OCI-LY1 (cell line): Measurements from ENCODE around the gene MT3.

Source experiments
- H2AFZ ChIP-seq: fragments of 200-600 bp; sonication (generic), shearing (Covaris generic); 2 replicates; pipeline ENCODE4 v1.6.0; 2014; ENCODE audit warnings: antibody characterized with exemption, mild to moderate bottlenecking, low read length
- H3F3A ChIP-seq: fragments of 200-600 bp; sonication (generic), shearing (Covaris generic); 2 replicates; pipeline ENCODE4 v1.6.0; 2014; ENCODE audit warnings: mild to moderate bottlenecking, antibody characterized with exemption, low read length, moderate library complexity; ENCODE audit not compliant: insufficient read depth
- H3K27ac ChIP-seq: fragments of 200-600 bp; sonication (generic); 2 replicates; pipeline ENCODE4 v1.5.1; 2014; ENCODE audit warnings: low read length, mixed run types, mild to moderate bottlenecking, low read depth; ENCODE audit not compliant: poor library complexity, severe bottlenecking
- H3K27me3 ChIP-seq: fragments of 200-600 bp; sonication (generic); 2 replicates; pipeline ENCODE4 v1.6.0; 2014; ENCODE audit warnings: antibody characterized with exemption, mild to moderate bottlenecking, low read length, moderate library complexity; ENCODE audit not compliant: insufficient read depth
- H3K36me3 ChIP-seq: fragments of 200-600 bp; sonication (generic); 2 replicates; pipeline ENCODE4 v1.6.1; 2014; ENCODE audit warnings: mild to moderate bottlenecking, antibody characterized with exemption, low read length, moderate library complexity, mixed read lengths; ENCODE audit not compliant: insufficient read depth
- H3K4me1 ChIP-seq: fragments of 200-600 bp; sonication (generic); 2 replicates; pipeline ENCODE4 v1.5.1; 2014; ENCODE audit warnings: mild to moderate bottlenecking, low read length, moderate library complexity; ENCODE audit not compliant: insufficient read depth, severe bottlenecking
- H3K4me2 ChIP-seq: fragments of 200-600 bp; sonication (generic), shearing (Covaris generic); 2 replicates; pipeline ENCODE4 v1.6.1; 2014; ENCODE audit warnings: low read length
- H3K4me3 ChIP-seq: fragments of 200-600 bp; sonication (generic); 2 replicates; pipeline ENCODE4 v1.5.1; 2014; ENCODE audit warnings: low read length, low read depth, mild to moderate bottlenecking, mixed read lengths; ENCODE audit not compliant: poor library complexity, severe bottlenecking
- H3K79me2 ChIP-seq: fragments of 200-600 bp; shearing (Covaris generic); 2 replicates; pipeline ENCODE4 v1.6.1; 2016; ENCODE audit warnings: mixed run types, low read length, mixed read lengths; ENCODE audit not compliant: insufficient read depth
- H3K9ac ChIP-seq: fragments of 200-600 bp; sonication (generic), shearing (Covaris generic); 2 replicates; pipeline ENCODE4 v1.6.1; 2014; ENCODE audit warnings: mild to moderate bottlenecking, low read length, mixed read lengths
- H3K9me2 ChIP-seq: fragments of 200-600 bp; sonication (generic), shearing (Covaris generic); 2 replicates; pipeline ENCODE4 v1.6.1; 2014; ENCODE audit warnings: low read depth, mild to moderate bottlenecking, low read length, mixed read lengths
- H3K9me3 ChIP-seq: fragments of 200-600 bp; shearing (Covaris generic); 2 replicates; pipeline ENCODE4 v1.6.1; 2014; ENCODE audit warnings: low read length, mixed read lengths
- H4K20me1 ChIP-seq: fragments of 200-600 bp; sonication (generic), shearing (Covaris generic); 2 replicates; pipeline ENCODE4 v1.6.0; 2016; ENCODE audit warnings: mild to moderate bottlenecking, low read length; ENCODE audit not compliant: insufficient read depth
- CTCF ChIP-seq: fragments of 200-600 bp; sonication (generic), shearing (Covaris generic); IDR thresholded peaks from 2 replicates; pipeline ENCODE4 v1.5.1; 2017; ENCODE audit warnings: mild to moderate bottlenecking, antibody characterized with exemption, low read length, moderate library complexity, mixed read lengths
- EZH2 ChIP-seq: fragments of 200-600 bp; sonication (generic), shearing (Covaris generic); IDR thresholded peaks from 2 replicates; pipeline ENCODE4 v1.8.0; 2017; ENCODE audit warnings: borderline replicate concordance, mixed run types, mild to moderate bottlenecking, antibody characterized with exemption, low read length, moderate library complexity, mixed read lengths

Gene MT3

GRCh38 chr16:56626685-56627084 lies 37.4 kb downstream of the MT3 start:
- no peaks in the 10 kb centered on the region for H3K9me3 ChIP-seq
- no peaks in the 10 kb centered on the region for H3K9me2 ChIP-seq
- H3K36me3 ChIP-seq: no peaks in the 10 kb centered on the region
- no peak overlapping the region for H3K27ac ChIP-seq
- no peak for TF ChIP-seq EZH2
- TF ChIP-seq CTCF: no peak
- no peaks in the 10 kb centered on the region for H3K27me3 ChIP-seq
- no peak overlapping the region for H3K9ac ChIP-seq
- H3K4me3 ChIP-seq: no peak overlapping the region
- no peaks in the 10 kb centered on the region for H3F3A ChIP-seq
- no peaks in the 10 kb centered on the region for H3K79me2 ChIP-seq
- H3K4me1 ChIP-seq: no peaks in the 10 kb centered on the region
- H4K20me1 ChIP-seq: no peaks in the 10 kb centered on the region
- H2AFZ ChIP-seq: no peak overlapping the region
- H3K4me2 ChIP-seq: no peak overlapping the region

- Histone ChIP-seq H3K9ac (no peak overlapping the region), H3K27me3 (no peaks in the 10 kb centered on the region), H3K36me3 (no peaks in the 10 kb centered on the region), H3K9me2 (no peaks in the 10 kb centered on the region), H3K79me2 (no peaks in the 10 kb centered on the region), H3K4me2 (no peak overlapping the region), H3K4me3 (no peak overlapping the region), H3F3A (no peaks in the 10 kb centered on the region), H3K9me3 (no peaks in the 10 kb centered on the region), H3K27ac (no peak overlapping the region), H3K4me1 (no peaks in the 10 kb centered on the region), H2AFZ (no peak overlapping the region), H4K20me1 (no peaks in the 10 kb centered on the region)
- no peak for TF ChIP-seq EZH2
- no peak for TF ChIP-seq CTCF
Measured at GRCh38 chr16:56628486-56629350, 39.4 kb downstream of the MT3 start.

DNA sequence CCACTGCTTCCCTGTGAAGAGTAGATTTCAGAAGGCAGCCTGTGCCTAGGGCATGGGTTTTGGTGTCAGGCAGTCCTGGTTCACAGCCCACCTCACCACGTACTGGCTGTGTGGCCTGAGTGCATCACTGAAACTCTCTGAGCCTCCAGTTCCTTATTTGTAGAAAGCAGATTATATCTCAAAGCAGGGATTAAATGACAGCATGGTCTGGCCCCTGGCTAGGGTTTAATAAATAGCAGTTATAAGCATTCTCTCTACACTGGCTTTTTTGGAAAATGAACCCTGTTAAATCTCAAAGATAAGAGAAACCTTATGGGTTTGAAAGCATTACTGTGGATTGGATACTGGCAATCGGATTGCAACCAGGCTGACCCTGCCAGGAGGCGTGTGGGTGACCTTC lies 40.2 kb downstream of the MT3 start:
- Histone ChIP-seq H3K27ac (no peak overlapping the region), H3K79me2 (no peaks in the 10 kb centered on the region), H4K20me1 (no peaks in the 10 kb centered on the region)

More for the DNA sequence above, 40.2 kb downstream of the MT3 start:
- H3K9me3 ChIP-seq: no peaks in the 10 kb centered on the region
- no peaks in the 10 kb centered on the region for H3F3A ChIP-seq
- no peaks in the 10 kb centered on the region for H3K9me2 ChIP-seq
- no peaks in the 10 kb centered on the region for H3K36me3 ChIP-seq
- TF ChIP-seq EZH2 (no peak), CTCF (no peak)
- H3K4me3 ChIP-seq: no peak overlapping the region
- H3K27me3 ChIP-seq: no peaks in the 10 kb centered on the region
- H3K9ac ChIP-seq: no peak overlapping the region
- no peak overlapping the region for H2AFZ ChIP-seq
- H3K4me1 ChIP-seq: no peaks in the 10 kb centered on the region
- H3K4me2 ChIP-seq: no peak overlapping the region
